Measurements from ENCODE around the gene NUP62CL. TPM values are rescaled to one million over a fixed set of nuclear protein-coding genes. Genes with fewer than 3 reads are reported as not detected.

NUP62CL gene
- total RNA-seq, 1 donor from 2014 or later, result 1.3 TPM

GRCh38 chrX:107123750-107124149 lies 82.5 kb downstream of the NUP62CL start:
- Mint-ChIP-seq H3K36me3 (ENCODE audit: low read depth) (no peaks in the 10 kb centered on the region), H3K4me1 (ENCODE audit: low read depth) (peaks cover 5% of the 10 kb centered on the region), H3K27me3 (ENCODE audit: low read depth) (no peaks in the 10 kb centered on the region), H3K9me3 (no peaks in the 10 kb centered on the region), H3K4me3 (ENCODE audit: low read depth) (no peak overlapping the region), H3K27ac (no peak overlapping the region)
- no peak for DNase-seq (ENCODE audit: low spot score)
- intact Hi-C loops (cut with micrococcal nuclease), result no loop called here

GRCh38 chrX:107119283-107119682 lies 87.0 kb downstream of the NUP62CL start:
- Mint-ChIP-seq H3K4me1 (ENCODE audit: low read depth) (peaks cover 20% of the 10 kb centered on the region), H3K36me3 (ENCODE audit: low read depth) (peaks cover 29% of the 10 kb centered on the region), H3K4me3 (ENCODE audit: low read depth) (peak overlapping the region; percentile 100), H3K27me3 (ENCODE audit: low read depth) (no peaks in the 10 kb centered on the region), H3K27ac (peak overlapping the region; percentile 42), H3K9me3 (no peaks in the 10 kb centered on the region)
- no peak for DNase-seq (ENCODE audit: low spot score)
- intact Hi-C loops (cut with micrococcal nuclease), result loop anchor here (2.0 kb wide), 2 partner anchors 36 to 972 kb away; partner anchors contain the start of genes ATG4A and PSMD10

GRCh38 chrX:107118322-107119147 lies 87.7 kb downstream of the NUP62CL start, which contains the start of gene RBM41:
Gene RBM41 (minus strand): TSS chrX:107118822. CDS start chrX:107118773, 49 bp downstream.
- intact Hi-C loops (cut with micrococcal nuclease), result loop anchor here (2.0 kb wide), 2 partner anchors 36 to 972 kb away; partner anchors contain the start of genes ATG4A and PSMD10
- no peaks in the 10 kb centered on the region for H3K27me3 Mint-ChIP-seq (ENCODE audit: low read depth)
- H3K36me3 Mint-ChIP-seq (ENCODE audit: low read depth), result peaks cover 36% of the 10 kb centered on the region
- peak within 1 kb of the TSS; percentile 100 for H3K4me3 Mint-ChIP-seq (ENCODE audit: low read depth)
- DNase-seq (ENCODE audit: low spot score), result peak; percentile 68
- peaks cover 26% of the 10 kb centered on the region for H3K4me1 Mint-ChIP-seq (ENCODE audit: low read depth)
- peak within 1 kb of the TSS; percentile 99 for H3K27ac Mint-ChIP-seq
- no peaks in the 10 kb centered on the region for H3K9me3 Mint-ChIP-seq

GRCh38 chrX:107117993-107118321 lies 88.3 kb downstream of the NUP62CL start:
- no peaks in the 10 kb centered on the region for H3K27me3 Mint-ChIP-seq (ENCODE audit: low read depth)
- peak overlapping the region; percentile 100 for H3K4me3 Mint-ChIP-seq (ENCODE audit: low read depth)
- intact Hi-C loops (cut with micrococcal nuclease), result loop anchor here (2.0 kb wide), 2 partner anchors 37 to 973 kb away; partner anchors contain the start of genes ATG4A and PSMD10
- no peak for DNase-seq (ENCODE audit: low spot score)
- no peaks in the 10 kb centered on the region for H3K9me3 Mint-ChIP-seq
- H3K27ac Mint-ChIP-seq, result peak overlapping the region; percentile 17
- peaks cover 41% of the 10 kb centered on the region for H3K36me3 Mint-ChIP-seq (ENCODE audit: low read depth)
- H3K4me1 Mint-ChIP-seq (ENCODE audit: low read depth), result peaks cover 26% of the 10 kb centered on the region

GRCh38 chrX:107107459-107107858 lies 98.8 kb downstream of the NUP62CL start:
- Mint-ChIP-seq H3K4me1 (ENCODE audit: low read depth) (peaks cover 11% of the 10 kb centered on the region), H3K36me3 (ENCODE audit: low read depth) (peaks cover 47% of the 10 kb centered on the region)
- intact Hi-C loops (cut with micrococcal nuclease), result no loop called here

GRCh38 chrX:107102980-107103379 lies 103.3 kb downstream of the NUP62CL start:
- Mint-ChIP-seq H3K27me3 (ENCODE audit: low read depth) (no peaks in the 10 kb centered on the region), H3K36me3 (ENCODE audit: low read depth) (peaks cover 34% of the 10 kb centered on the region), H3K4me1 (ENCODE audit: low read depth) (peaks cover 9% of the 10 kb centered on the region), H3K4me3 (ENCODE audit: low read depth) (no peak overlapping the region), H3K9me3 (peaks cover 5% of the 10 kb centered on the region), H3K27ac (no peak overlapping the region)
- intact Hi-C loops (cut with micrococcal nuclease), result no loop called here
- no peak for DNase-seq (ENCODE audit: low spot score)

More at GRCh38 chrX:107107459-107107858, 98.8 kb downstream of the NUP62CL start:
- peaks cover 5% of the 10 kb centered on the region for H3K9me3 Mint-ChIP-seq
- H3K27ac Mint-ChIP-seq, result no peak overlapping the region
- H3K4me3 Mint-ChIP-seq (ENCODE audit: low read depth), result no peak overlapping the region
- DNase-seq (ENCODE audit: low spot score), result no peak
- H3K27me3 Mint-ChIP-seq (ENCODE audit: low read depth), result no peaks in the 10 kb centered on the region

GRCh38 chrX:107076158-107076557 lies 130.1 kb downstream of the NUP62CL start:
- no peak for DNase-seq (ENCODE audit: low spot score)
- Mint-ChIP-seq H3K27ac (no peak overlapping the region), H3K36me3 (ENCODE audit: low read depth) (peaks cover 39% of the 10 kb centered on the region), H3K4me3 (ENCODE audit: low read depth) (no peak overlapping the region), H3K4me1 (ENCODE audit: low read depth) (peaks cover 4% of the 10 kb centered on the region), H3K9me3 (peaks cover 33% of the 10 kb centered on the region), H3K27me3 (ENCODE audit: low read depth) (no peaks in the 10 kb centered on the region)
- intact Hi-C loops (cut with micrococcal nuclease), result no loop called here

Other genes starting within 250 kb of the NUP62CL start
- gene MORC4, start 206.2 kb downstream of the NUP62CL start, total RNA-seq, result 5.6 and 5.7 TPM in 2 replicates
- gene RBM41, start 87.6 kb downstream of the NUP62CL start, total RNA-seq, result 15.4 and 16.2 TPM in 2 replicates
- not detected in 2 replicates for gene DNAAF6, start 178 bp upstream of the NUP62CL start, total RNA-seq
- gene FRMPD3, start 243.2 kb upstream of the NUP62CL start, total RNA-seq, result not detected in 2 replicates